Measurements from ENCODE around the gene PARVG.

GRCh38 chr22:44246615-44247326 lies 66.0 kb downstream of the PARVG start:
- TF ChIP-seq POLR2AphosphoS5 (IDR thresholded peaks at IDR 0.05; ENCODE audit: low read depth, low read length) (no peak), REST (IDR thresholded peaks at IDR 0.05; ENCODE audit: insufficient read depth in 1 of 2, low read depth in 2 of 2, low read length in 2 of 2) (no peak), SIN3A (IDR thresholded peaks at IDR 0.05; ENCODE audit: borderline replicate concordance, insufficient read depth, low read length) (no peak)

All from PFSK-1 (cell line).